ENCODE measurements around the gene PRPF39.
"Not testable (repeated sequence)": the region's sequence is repeated elsewhere in the genome, so short reads cannot be mapped to it uniquely, and the experiment has no call there.

DNA sequence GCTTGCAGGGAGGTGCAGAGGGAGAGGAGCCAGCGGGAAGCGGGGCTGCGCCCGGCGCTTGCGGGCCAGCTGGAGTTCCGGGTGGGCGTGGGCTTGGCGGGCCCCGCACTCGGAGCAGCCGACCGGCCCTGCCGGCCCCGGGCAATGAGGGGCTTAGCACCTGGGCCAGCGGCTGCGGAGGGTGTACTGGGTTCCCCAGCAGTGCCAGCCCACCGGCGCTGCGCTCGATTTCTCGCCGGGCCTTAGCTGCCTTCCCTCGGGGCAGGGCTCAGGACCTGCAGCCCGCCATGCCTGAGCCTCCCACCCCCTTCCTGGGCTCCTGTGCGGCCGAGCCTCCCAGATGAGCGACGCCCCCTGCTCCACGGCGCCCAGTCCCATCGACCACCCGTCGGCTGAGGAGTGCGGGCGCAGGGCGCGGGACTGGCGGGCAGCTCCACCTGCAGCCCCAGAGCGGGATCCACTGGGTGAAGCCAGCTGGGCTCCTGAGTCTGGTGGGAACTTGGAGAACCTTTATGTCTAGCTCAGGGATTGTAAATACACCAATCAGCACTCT is 3.4 kb upstream of the PRPF39 start:
- not testable (repeated sequence) for TF ChIP-seq POLR2A (IDR thresholded peaks at IDR 0.05); POLR2AphosphoS5 (IDR thresholded peaks at IDR 0.05; ENCODE audit: insufficient read depth in 1 of 2, low read depth in 1 of 2)
- TF ChIP-seq, protein P1, sequence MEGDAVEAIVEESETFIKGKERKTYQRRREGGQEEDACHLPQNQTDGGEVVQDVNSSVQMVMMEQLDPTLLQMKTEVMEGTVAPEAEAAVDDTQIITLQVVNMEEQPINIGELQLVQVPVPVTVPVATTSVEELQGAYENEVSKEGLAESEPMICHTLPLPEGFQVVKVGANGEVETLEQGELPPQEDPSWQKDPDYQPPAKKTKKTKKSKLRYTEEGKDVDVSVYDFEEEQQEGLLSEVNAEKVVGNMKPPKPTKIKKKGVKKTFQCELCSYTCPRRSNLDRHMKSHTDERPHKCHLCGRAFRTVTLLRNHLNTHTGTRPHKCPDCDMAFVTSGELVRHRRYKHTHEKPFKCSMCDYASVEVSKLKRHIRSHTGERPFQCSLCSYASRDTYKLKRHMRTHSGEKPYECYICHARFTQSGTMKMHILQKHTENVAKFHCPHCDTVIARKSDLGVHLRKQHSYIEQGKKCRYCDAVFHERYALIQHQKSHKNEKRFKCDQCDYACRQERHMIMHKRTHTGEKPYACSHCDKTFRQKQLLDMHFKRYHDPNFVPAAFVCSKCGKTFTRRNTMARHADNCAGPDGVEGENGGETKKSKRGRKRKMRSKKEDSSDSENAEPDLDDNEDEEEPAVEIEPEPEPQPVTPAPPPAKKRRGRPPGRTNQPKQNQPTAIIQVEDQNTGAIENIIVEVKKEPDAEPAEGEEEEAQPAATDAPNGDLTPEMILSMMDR (IDR thresholded peaks at IDR 0.05), result not testable (repeated sequence)
